Stomach (tissue), 4 donors: Measurements from ENCODE around the gene CPT1B.

Experiments used
- EP300 ChIP-seq: sonication (generic); formaldehyde crosslinking; IDR thresholded peaks from one replicate; pipeline ENCODE4 v1.6.1; 2017; ENCODE audit warnings: antibody characterized with exemption
- POLR2A ChIP-seq, 4 donors: fragments of 450-650 bp; IDR thresholded peaks; one replicate each; pipeline ENCODE4 v1.6.1; 2016; ENCODE audit warnings: antibody characterized with exemption in 4 of 4, control low read depth in 2 of 4, mild to moderate bottlenecking in 1 of 4, moderate library complexity in 1 of 4
- POLR2AphosphoS5 ChIP-seq, 3 donors: sonication (generic); formaldehyde crosslinking; IDR thresholded peaks; one replicate each; pipeline ENCODE4 v1.6.1; 2016; ENCODE audit warnings: antibody characterized with exemption in 3 of 3
- TF ChIP-seq, protein P1 (sequence below), 7 experiments: fragments of 450-650 bp in 4 of 7; fragments of 200-600 bp in 3 of 7; sonication (generic) in 3 of 7; IDR thresholded peaks; one replicate each; pipeline ENCODE4 v1.5.1; 2016 to 2019; ENCODE audit warnings: antibody characterized with exemption in 7 of 7, control low read depth in 2 of 7, mild to moderate bottlenecking in 1 of 7

DNA sequence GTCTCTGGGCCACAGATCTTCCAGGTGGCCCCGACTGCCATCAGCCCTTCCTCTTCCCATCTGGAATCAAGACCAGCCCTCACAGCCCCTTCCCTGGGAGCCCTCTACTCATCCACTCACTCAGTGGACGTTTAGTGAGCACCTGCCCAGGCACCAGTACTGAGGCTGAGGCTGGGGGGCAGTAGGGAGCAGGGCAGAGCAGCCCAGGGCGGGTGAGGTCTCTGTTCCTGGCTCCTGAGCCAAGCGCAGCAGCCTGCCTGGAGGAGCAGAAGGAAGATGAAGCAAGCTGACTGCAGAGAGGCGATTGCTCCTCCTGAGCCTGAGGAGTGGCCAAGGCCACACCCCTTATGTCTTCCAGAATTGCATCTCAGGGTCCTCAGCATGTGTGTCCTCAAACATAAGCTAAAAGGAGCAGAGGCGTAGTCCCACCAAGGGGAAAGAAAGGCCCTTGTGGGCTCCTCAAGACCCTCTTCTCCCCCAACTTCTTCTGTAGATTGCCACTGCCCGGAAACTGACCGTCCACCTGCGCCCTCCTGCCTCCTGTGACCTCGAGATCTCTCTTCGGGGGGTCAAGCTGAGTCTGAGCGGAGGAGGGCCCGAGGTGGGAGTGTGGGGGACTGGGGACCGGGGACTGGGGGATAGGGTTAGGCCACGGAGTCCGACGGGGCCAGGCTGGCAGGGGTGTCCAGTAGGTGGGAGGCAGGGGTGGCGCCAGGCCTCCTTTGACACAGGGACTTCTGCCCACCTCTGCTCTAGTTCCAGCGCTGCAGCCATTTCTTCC is 28.1 kb upstream of the CPT1B start:
- TF ChIP-seq, protein P1, sequence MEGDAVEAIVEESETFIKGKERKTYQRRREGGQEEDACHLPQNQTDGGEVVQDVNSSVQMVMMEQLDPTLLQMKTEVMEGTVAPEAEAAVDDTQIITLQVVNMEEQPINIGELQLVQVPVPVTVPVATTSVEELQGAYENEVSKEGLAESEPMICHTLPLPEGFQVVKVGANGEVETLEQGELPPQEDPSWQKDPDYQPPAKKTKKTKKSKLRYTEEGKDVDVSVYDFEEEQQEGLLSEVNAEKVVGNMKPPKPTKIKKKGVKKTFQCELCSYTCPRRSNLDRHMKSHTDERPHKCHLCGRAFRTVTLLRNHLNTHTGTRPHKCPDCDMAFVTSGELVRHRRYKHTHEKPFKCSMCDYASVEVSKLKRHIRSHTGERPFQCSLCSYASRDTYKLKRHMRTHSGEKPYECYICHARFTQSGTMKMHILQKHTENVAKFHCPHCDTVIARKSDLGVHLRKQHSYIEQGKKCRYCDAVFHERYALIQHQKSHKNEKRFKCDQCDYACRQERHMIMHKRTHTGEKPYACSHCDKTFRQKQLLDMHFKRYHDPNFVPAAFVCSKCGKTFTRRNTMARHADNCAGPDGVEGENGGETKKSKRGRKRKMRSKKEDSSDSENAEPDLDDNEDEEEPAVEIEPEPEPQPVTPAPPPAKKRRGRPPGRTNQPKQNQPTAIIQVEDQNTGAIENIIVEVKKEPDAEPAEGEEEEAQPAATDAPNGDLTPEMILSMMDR (IDR thresholded peaks at IDR 0.05): no peak
- TF ChIP-seq POLR2A (IDR thresholded peaks at IDR 0.05) (no peak), POLR2AphosphoS5 (IDR thresholded peaks at IDR 0.05) (no peak), EP300 (no peak)
